Liver (tissue), 9 donors: ENCODE data around the gene SH2D2A. TPM values are rescaled to one million over a fixed set of nuclear protein-coding genes. Genes with fewer than 3 reads are reported as not detected.

ENCODE experiments used
- DNase-seq: peaks from one replicate; pipeline ENCODE4 v3.0.0-alpha.2; 2017; ENCODE audit warnings: low spot score
- H3K27ac ChIP-seq, 2 donors: one replicate each; pipeline ENCODE4 v1.7.0; 2013; ENCODE audit warnings: inconsistent platforms in 2 of 2, low read length in 2 of 2, control low read depth in 1 of 2, low read depth in 1 of 2, mild to moderate bottlenecking in 1 of 2
- H3K27me3 ChIP-seq, 4 donors: one replicate each; pipeline versions ENCODE4 v1.6.1 to v1.7.0; 2013; ENCODE audit warnings: low read length in 3 of 4, inconsistent platforms in 1 of 4, mild to moderate bottlenecking in 1 of 4, moderate library complexity in 1 of 4; ENCODE audit not compliant: control insufficient read depth in 4 of 4, insufficient read depth in 4 of 4
- H3K36me3 ChIP-seq, 4 donors: one replicate each; pipeline versions ENCODE4 v1.6.1 to v1.7.0; 2013; ENCODE audit warnings: low read length in 3 of 4, mild to moderate bottlenecking in 3 of 4, low read depth in 1 of 4, moderate library complexity in 1 of 4; ENCODE audit not compliant: control insufficient read depth in 4 of 4, insufficient read depth in 3 of 4
- H3K4me1 ChIP-seq, 4 donors: one replicate each; pipeline versions ENCODE4 v1.6.1 to v1.7.0; 2013; ENCODE audit warnings: low read length in 3 of 4, mild to moderate bottlenecking in 3 of 4, moderate library complexity in 1 of 4; ENCODE audit not compliant: control insufficient read depth in 4 of 4, insufficient read depth in 4 of 4
- H3K4me3 ChIP-seq, 3 donors: one replicate each; pipeline versions ENCODE4 v1.6.1 to v1.7.0; 2013; ENCODE audit warnings: low read length in 3 of 3, control low read depth in 1 of 3, low read depth in 1 of 3, mild to moderate bottlenecking in 1 of 3
- H3K9ac ChIP-seq, 2 donors: one replicate each; pipeline ENCODE4 v1.7.0; 2013; ENCODE audit warnings: low read length in 2 of 2, mild to moderate bottlenecking in 2 of 2, moderate library complexity in 2 of 2, control low read depth in 1 of 2, low read depth in 1 of 2
- H3K9me3 ChIP-seq, 4 donors: one replicate each; pipeline versions ENCODE4 v1.6.1 to v1.7.0; 2013; ENCODE audit warnings: low read length in 3 of 4; ENCODE audit not compliant: control insufficient read depth in 4 of 4
- EGR1 ChIP-seq, 2 donors: IDR thresholded peaks; 2 replicates each; pipeline ENCODE4 v1.6.1; 2016 to 2018; ENCODE audit warnings: antibody characterized with exemption in 2 of 2, low read depth in 2 of 2
- FOXA1 ChIP-seq: IDR thresholded peaks from 2 replicates; pipeline ENCODE4 v1.6.1; 2016; ENCODE audit warnings: antibody characterized with exemption
- FOXA2 ChIP-seq: IDR thresholded peaks from 2 replicates; pipeline ENCODE4 v1.6.1; 2016; ENCODE audit warnings: antibody characterized with exemption
- GABPA ChIP-seq, 2 donors: IDR thresholded peaks in 1 of 2; conservative IDR thresholded peaks in 1 of 2; 2 replicates each; pipeline ENCODE4 v1.6.1; 2016; ENCODE audit warnings: antibody characterized with exemption in 2 of 2, mild to moderate bottlenecking in 1 of 2, moderate library complexity in 1 of 2
- HNF4A ChIP-seq, 2 donors: conservative IDR thresholded peaks; 2 replicates each; pipeline ENCODE4 v1.6.1; 2016; ENCODE audit warnings: antibody characterized with exemption in 2 of 2, mild to moderate bottlenecking in 2 of 2
- HNF4G ChIP-seq: IDR thresholded peaks from 2 replicates; pipeline ENCODE4 v1.6.1; 2016; ENCODE audit warnings: antibody characterized with exemption
- JUND ChIP-seq, 2 donors: IDR thresholded peaks; 2 replicates each; pipeline ENCODE4 v1.6.1; 2016; ENCODE audit warnings: antibody characterized with exemption in 2 of 2
- NR2F2 ChIP-seq: IDR thresholded peaks from 2 replicates; pipeline ENCODE4 v1.6.1; 2016; ENCODE audit warnings: antibody characterized with exemption
- RAD21 ChIP-seq, 2 donors: IDR thresholded peaks; 2 replicates each; pipeline ENCODE4 v1.6.1; 2016; ENCODE audit warnings: antibody characterized with exemption in 2 of 2, mild to moderate bottlenecking in 2 of 2
- RXRA ChIP-seq, 2 donors: IDR thresholded peaks; 2 replicates each; pipeline ENCODE4 v1.6.1; 2017 to 2018; ENCODE audit warnings: antibody characterized with exemption in 2 of 2, mild to moderate bottlenecking in 1 of 2
- SP1 ChIP-seq: IDR thresholded peaks from 2 replicates; pipeline ENCODE4 v1.6.1; 2018; ENCODE audit warnings: antibody characterized with exemption, mild to moderate bottlenecking
- TAF1 ChIP-seq: conservative IDR thresholded peaks from 2 replicates; pipeline ENCODE4 v1.6.1; 2016; ENCODE audit warnings: antibody characterized with exemption, mild to moderate bottlenecking
- YY1 ChIP-seq: IDR thresholded peaks from 2 replicates; pipeline ENCODE4 v1.6.1; 2016; ENCODE audit warnings: antibody characterized with exemption, mild to moderate bottlenecking
- WGBS: extraction: QIAGEN DNeasy Blood & Tissue Kit; methylation state at CpG from one replicate; pipeline ENCODE4 v1.1.7; 2013; 5-methylcytosine and 5-hydroxymethylcytosine counted together
- polyA plus RNA-seq, 2 donors: library from polyadenylated mRNA; stranded (reverse) in 1 of 2; unstranded in 1 of 2; fragments of 200-250 nt in 1 of 2; fragments of >200 nt in 1 of 2; fragmentation: Nextera tagmentation in 1 of 2; extraction: Ambion mirVana in 1 of 2; gene quantifications; one replicate each; pipeline versions ENCODE4 v1.2.1 to v1.2.3, GENCODE V29; 2013 to 2015
- total RNA-seq, 2 donors: library from RNA; depleted of rRNA; stranded (reverse); fragments of >200 nt; gene quantifications; one replicate each; pipeline ENCODE4 v1.2.3, GENCODE V29; 2014
- TF ChIP-seq, protein P1 (sequence below): fragments of 150-350 bp; IDR thresholded peaks from 2 replicates; pipeline ENCODE4 v1.5.1; 2017; ENCODE audit warnings: improper control_type of control experiment, low read depth, low read length; ENCODE audit not compliant: missing input control
- TF ChIP-seq, protein P2 (sequence below): IDR thresholded peaks from 2 replicates; pipeline ENCODE4 v1.6.1; 2016; ENCODE audit warnings: antibody characterized with exemption
- TF ChIP-seq, protein P3 (sequence below): IDR thresholded peaks from 2 replicates; pipeline ENCODE4 v1.6.1; 2016; ENCODE audit warnings: antibody characterized with exemption, mild to moderate bottlenecking
- TF ChIP-seq, protein P4 (sequence below): IDR thresholded peaks from 2 replicates; pipeline ENCODE4 v1.6.1; 2016; ENCODE audit warnings: antibody characterized with exemption
- TF ChIP-seq, protein P5 (sequence below): IDR thresholded peaks from 2 replicates; pipeline ENCODE4 v1.6.1; 2016; ENCODE audit warnings: antibody characterized with exemption
- donor health status: healthy.
- donor health status: healthy.
- donor health status: healthy.
- donor health status: healthy.
- donor health status: healthy.

Gene SH2D2A
- total and polyA plus RNA-seq, 4 donors = 0.14 to 0.38 (median 0.24) TPM

DNA sequence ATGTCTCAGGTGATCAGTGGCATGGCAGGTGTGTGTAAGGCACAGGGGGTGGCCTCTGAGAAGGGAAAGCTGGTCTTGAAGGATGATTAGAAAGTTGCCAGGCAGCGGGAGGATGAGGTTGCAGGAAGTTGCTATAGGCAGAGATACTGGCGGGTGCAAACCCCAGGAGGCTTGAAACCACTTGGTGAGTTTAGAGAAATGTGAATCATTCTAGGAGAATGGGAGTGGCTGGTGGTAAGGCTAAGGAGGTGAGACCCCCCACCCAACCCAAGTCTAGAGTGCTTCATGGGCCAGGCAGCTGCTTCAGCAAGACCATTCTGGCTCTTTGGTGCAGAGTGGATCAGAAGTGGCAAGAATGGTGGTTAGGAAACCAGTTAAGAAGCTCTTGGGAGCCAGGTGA is 9.0 kb downstream of the SH2D2A start:
- Histone ChIP-seq H3K4me1 (peaks cover 0 to 5% (median 0%) of the 10 kb centered on the region in 4 donors), H3K9ac (no peak overlapping the region), H3K27me3 (no peaks in the 10 kb centered on the region), H3K36me3 (no peaks in the 10 kb centered on the region), H3K27ac (no peak overlapping the region), H3K4me3 (no peak overlapping the region), H3K9me3 (no peaks in the 10 kb centered on the region)
- no peak for DNase-seq
- WGBS = 85% methylated on average over 2 of the region's 2 CpGs
- TF ChIP-seq, protein P1, sequence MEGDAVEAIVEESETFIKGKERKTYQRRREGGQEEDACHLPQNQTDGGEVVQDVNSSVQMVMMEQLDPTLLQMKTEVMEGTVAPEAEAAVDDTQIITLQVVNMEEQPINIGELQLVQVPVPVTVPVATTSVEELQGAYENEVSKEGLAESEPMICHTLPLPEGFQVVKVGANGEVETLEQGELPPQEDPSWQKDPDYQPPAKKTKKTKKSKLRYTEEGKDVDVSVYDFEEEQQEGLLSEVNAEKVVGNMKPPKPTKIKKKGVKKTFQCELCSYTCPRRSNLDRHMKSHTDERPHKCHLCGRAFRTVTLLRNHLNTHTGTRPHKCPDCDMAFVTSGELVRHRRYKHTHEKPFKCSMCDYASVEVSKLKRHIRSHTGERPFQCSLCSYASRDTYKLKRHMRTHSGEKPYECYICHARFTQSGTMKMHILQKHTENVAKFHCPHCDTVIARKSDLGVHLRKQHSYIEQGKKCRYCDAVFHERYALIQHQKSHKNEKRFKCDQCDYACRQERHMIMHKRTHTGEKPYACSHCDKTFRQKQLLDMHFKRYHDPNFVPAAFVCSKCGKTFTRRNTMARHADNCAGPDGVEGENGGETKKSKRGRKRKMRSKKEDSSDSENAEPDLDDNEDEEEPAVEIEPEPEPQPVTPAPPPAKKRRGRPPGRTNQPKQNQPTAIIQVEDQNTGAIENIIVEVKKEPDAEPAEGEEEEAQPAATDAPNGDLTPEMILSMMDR = no peak
- TF ChIP-seq, protein P2, sequence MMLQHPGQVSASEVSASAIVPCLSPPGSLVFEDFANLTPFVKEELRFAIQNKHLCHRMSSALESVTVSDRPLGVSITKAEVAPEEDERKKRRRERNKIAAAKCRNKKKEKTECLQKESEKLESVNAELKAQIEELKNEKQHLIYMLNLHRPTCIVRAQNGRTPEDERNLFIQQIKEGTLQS = no peak
- TF ChIP-seq GABPA (IDR thresholded peaks at IDR 0.05 in 1 of 2, conservative IDR thresholded peaks at IDR 0.05 in 1 of 2) = no peak
- TF ChIP-seq FOXA2 = no peak
- no peak for TF ChIP-seq SP1
- TF ChIP-seq HNF4G = no peak
- TF ChIP-seq, protein P3, sequence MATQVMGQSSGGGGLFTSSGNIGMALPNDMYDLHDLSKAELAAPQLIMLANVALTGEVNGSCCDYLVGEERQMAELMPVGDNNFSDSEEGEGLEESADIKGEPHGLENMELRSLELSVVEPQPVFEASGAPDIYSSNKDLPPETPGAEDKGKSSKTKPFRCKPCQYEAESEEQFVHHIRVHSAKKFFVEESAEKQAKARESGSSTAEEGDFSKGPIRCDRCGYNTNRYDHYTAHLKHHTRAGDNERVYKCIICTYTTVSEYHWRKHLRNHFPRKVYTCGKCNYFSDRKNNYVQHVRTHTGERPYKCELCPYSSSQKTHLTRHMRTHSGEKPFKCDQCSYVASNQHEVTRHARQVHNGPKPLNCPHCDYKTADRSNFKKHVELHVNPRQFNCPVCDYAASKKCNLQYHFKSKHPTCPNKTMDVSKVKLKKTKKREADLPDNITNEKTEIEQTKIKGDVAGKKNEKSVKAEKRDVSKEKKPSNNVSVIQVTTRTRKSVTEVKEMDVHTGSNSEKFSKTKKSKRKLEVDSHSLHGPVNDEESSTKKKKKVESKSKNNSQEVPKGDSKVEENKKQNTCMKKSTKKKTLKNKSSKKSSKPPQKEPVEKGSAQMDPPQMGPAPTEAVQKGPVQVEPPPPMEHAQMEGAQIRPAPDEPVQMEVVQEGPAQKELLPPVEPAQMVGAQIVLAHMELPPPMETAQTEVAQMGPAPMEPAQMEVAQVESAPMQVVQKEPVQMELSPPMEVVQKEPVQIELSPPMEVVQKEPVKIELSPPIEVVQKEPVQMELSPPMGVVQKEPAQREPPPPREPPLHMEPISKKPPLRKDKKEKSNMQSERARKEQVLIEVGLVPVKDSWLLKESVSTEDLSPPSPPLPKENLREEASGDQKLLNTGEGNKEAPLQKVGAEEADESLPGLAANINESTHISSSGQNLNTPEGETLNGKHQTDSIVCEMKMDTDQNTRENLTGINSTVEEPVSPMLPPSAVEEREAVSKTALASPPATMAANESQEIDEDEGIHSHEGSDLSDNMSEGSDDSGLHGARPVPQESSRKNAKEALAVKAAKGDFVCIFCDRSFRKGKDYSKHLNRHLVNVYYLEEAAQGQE = no peak
- TF ChIP-seq HNF4A (conservative IDR thresholded peaks at IDR 0.05) = no peak
- TF ChIP-seq RAD21 (IDR thresholded peaks at IDR 0.05) = no peak
- no peak for TF ChIP-seq NR2F2
- no peak for TF ChIP-seq JUND (IDR thresholded peaks at IDR 0.05)
- TF ChIP-seq YY1 = no peak
- no peak for TF ChIP-seq FOXA1
- TF ChIP-seq EGR1 (IDR thresholded peaks at IDR 0.05; ENCODE audit: low read depth in 2 of 2) = no peak
- TF ChIP-seq, protein P4, sequence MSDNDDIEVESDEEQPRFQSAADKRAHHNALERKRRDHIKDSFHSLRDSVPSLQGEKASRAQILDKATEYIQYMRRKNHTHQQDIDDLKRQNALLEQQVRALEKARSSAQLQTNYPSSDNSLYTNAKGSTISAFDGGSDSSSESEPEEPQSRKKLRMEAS = no peak
- TF ChIP-seq TAF1 = no peak
- no peak for TF ChIP-seq RXRA (IDR thresholded peaks at IDR 0.05)
- TF ChIP-seq, protein P5, sequence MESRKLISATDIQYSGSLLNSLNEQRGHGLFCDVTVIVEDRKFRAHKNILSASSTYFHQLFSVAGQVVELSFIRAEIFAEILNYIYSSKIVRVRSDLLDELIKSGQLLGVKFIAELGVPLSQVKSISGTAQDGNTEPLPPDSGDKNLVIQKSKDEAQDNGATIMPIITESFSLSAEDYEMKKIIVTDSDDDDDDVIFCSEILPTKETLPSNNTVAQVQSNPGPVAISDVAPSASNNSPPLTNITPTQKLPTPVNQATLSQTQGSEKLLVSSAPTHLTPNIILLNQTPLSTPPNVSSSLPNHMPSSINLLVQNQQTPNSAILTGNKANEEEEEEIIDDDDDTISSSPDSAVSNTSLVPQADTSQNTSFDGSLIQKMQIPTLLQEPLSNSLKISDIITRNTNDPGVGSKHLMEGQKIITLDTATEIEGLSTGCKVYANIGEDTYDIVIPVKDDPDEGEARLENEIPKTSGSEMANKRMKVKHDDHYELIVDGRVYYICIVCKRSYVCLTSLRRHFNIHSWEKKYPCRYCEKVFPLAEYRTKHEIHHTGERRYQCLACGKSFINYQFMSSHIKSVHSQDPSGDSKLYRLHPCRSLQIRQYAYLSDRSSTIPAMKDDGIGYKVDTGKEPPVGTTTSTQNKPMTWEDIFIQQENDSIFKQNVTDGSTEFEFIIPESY = no peak
